Renal pelvis (tissue), 4 donors: ENCODE measurements around the gene PACSIN2. TPM values are rescaled to one million over a fixed set of nuclear protein-coding genes. Genes with fewer than 3 reads are reported as not detected.
"Not testable (repeated sequence)": the region's sequence is repeated elsewhere in the genome, so short reads cannot be mapped to it uniquely, and the experiment has no call there.

Experiments
- DNase-seq: peaks from one replicate; pipeline ENCODE4 v3.0.0-alpha.2; 2013
- polyA plus RNA-seq, 3 donors: library from polyadenylated mRNA; unstranded; fragments of 120-200 nt; gene quantifications; one replicate each; pipeline ENCODE4 v1.2.1, GENCODE V29; 2013; ENCODE audit not compliant: insufficient read length in 3 of 3

Gene PACSIN2
- polyA plus RNA-seq, 3 donors, result 69.6 to 70.3 (median 70.3) TPM

DNA sequence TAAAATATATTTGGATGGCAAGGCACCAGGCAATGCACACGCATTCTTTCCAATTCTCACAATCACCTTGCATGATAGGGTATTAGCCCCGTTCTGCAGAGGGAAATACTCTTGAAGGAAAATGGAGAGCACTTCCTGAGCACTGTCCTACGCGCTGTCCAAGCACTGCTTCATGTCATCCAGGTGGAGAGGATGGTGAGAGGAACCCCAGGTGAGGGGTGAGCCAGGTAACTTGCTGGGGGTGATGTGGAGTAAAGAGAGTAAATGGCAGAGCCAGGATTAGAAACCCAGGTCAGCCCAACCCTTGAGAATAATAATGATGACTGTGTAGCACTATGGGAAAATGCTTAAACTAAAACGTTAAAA lies 711 bp upstream of the PACSIN2 start:
- DNase-seq, result no peak

DNA sequence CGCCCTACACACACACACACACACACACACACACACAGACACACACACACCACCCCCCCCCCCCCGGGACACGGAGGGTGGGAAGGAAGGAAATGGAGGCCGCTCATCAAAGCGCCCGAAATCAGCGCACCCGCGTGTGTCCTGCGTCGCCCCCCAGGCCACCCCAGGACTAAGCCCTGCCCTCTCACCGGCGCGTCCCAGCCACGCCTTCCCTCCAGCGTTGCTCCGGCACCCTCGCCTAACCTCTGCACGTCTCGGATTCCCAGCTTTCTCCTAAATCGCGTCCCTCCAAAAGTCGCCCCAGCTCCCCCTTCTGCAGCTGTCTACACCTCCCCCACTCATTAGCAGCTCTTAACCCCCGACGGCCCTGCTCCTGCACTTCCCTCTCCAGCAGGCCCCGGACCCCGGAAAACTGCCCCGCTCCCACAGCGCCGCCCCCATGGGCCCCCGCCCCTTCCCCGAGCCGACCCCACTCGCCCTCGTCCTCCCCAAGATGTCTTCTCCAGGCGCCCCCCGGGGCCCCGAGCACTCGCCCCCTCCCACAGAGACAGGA lies 557 bp downstream of the PACSIN2 start:
- DNase-seq, result no peak

DNA sequence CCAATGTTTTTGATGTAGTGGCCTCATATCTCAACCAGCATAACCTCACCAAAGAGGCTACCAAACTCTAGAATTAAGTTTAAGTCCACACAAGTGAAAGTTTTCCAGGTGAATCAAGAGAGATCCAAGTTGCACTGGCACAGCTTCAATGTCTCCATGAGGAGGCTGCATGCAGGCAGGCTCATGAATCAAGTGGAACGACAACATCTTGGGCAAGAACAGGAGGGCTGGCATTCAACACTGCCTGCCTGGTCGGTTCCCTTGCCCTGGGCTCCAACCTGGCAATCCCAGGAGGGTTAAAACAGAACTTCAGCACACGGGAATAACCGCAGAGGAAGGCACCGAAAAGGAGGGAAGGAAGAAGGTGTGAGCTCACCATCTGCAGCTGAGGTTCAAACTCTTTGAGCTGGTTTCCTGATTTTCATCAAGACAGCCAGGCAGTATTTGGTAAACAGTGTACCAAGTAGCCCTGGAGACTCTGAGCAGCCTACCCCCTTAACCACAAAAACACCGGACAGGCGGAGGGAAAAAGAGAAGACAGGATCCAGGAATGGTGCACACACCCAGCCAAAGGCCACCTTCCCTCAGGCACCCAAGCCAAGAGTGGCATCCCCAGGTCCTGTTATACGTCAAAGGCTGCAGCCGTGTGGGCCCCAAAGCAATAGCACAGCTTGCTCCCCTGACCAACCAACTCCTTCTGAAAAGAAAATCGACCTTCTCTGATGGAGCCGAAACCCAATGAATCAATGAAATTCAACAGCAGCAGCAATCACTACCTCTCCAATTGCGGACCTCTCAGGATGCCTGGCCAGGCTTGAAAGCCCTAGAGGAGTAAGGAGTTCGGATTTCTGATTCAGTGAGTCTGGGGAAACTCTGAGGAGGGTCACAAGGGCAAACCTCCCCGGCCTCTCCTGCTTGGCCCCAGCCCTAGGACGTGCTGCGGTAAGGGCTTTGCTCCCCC lies 1.3 kb downstream of the PACSIN2 start:
- no peak for DNase-seq

DNA sequence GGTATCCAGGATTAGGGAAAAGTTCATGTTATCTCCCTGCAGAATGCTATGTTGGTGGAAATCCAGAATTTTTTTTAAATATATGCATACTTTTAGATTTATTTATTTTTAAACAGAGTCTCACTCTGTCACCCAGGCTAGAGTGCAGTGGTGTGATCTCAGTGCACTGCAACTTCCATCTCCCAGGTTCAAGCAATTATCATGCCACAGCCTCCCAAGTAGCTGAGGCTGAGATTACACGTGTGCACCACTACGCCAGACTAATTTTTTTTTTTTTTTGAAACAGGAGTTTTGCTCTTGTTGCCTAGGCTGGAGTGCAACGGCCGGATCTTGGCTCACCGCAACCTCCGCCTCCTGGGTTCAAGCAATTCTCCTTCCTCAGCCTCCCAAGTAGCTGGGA lies 2.6 kb downstream of the PACSIN2 start:
- DNase-seq, result no peak

DNA sequence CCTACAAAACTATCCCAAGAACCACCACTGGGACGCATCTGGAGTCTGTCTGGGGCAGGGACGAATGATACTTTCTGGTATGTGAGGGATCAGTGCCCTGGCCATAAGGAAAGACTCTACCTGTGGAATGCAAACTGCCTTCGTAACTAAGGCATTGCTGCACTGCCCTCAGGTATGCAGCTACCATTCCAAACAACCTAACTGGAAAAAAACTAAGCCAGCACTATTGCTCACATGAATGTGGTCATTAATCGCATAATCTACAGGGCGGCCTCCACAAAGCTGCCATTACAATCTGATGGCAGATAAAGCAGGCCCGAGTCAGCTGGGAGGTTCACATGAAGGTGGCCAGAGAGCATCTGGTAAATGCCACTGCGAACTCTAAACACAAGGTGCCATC lies 3.9 kb downstream of the PACSIN2 start:
- peak; percentile 56 for DNase-seq

DNA sequence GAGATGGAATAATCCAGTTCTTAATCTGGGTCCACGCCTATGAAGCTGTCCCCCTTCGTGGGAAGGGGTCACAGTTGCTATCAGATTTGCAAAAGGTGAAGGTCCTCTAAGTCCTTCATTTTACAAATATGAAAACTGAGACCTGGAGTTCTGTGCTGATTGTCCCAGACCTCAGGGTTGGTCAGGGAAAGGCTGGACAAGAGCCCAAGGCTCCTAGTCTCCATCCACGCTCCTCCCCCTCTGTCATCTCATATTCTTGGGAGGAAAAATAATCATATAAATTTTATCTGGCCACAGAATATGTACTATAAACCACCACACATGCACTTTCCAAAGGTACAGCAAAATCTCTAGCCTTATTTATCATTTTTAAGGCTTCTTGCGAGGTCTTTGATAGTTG lies 5.5 kb downstream of the PACSIN2 start:
- no peak for DNase-seq

DNA sequence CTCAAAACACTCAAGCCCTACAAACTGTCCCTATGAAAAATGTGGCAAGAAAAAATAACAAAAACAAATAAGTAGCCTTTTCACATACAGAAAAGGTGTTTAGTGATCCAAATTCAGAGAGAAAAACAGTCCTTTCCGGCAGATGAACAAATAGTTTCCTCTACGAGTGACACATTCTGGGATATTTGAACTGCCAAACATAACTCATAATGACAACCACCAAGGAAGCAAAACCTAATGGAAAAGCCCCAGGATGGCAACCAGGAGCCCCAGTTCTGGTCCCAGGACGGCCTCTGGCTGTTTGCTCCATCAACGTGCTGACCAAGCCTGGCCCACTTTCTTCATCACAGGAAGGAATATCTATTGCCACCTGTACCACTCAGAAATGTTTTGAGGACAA lies 6.0 kb downstream of the PACSIN2 start:
- DNase-seq, result no peak

DNA sequence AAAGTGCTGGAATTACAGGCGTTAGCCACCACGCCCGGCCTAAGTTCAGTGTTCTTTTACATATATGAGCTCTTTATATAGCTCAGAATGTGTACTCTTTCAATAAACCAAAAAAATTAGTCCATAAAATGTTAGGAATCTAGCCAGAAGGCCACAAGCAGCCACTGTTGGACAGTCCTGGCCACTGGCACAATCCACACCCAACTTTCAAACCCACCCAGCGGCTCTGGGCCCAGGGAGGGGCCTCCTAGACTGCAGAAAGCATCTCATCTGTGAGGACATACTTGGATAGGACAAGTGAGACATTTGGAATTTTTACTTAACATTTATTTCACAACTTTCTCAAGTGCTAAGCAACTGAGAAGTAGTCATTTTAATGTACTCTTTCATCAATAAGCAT lies 6.4 kb downstream of the PACSIN2 start:
- DNase-seq, result no peak

DNA sequence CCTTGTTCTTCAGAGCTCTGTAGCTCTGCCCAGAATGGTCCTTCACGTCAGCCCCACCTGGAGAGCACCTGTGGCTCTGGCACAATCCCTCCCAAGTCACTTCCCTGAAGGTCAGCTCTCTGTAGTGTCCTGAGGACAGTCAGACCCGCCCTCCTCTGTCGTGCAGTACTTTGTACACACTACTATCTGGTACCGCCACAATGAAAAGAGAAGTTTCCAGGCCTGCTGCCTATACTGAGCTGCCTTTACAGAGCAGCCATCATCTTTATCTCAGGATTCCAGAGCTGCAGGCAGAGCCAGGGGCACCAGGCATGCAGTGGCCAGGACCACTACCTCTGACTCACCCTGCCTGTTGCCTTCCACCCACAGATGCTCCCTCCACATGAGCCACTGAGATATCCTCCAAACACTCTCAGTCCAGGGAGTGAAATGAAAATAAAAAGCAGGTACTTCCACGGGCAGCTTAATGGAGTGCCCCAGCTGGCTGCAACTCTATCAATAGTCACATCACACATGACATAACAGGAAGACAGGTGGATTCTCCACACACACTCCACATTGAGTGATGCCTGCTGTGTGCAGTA lies 7.3 kb downstream of the PACSIN2 start:
- DNase-seq, result no peak

DNA sequence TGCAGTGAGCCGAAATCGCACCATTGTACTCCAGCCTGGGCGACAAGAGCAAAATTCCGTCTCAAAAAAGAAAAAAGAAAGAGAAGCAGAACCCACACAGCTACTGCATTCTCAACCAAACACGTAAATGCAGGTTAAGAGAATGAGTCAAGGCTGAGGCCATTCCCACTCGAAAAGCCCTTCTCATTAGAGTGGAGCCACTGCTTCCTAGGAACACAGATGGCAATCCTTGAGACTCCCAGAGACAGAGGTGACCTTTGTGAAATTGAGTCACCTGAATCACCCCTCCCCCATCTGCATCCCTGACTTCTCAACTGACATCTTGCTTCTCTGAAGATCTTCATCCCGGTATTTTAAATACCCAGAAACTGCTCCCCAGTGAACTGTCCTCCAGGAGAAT lies 8.2 kb downstream of the PACSIN2 start:
- no peak for DNase-seq

DNA sequence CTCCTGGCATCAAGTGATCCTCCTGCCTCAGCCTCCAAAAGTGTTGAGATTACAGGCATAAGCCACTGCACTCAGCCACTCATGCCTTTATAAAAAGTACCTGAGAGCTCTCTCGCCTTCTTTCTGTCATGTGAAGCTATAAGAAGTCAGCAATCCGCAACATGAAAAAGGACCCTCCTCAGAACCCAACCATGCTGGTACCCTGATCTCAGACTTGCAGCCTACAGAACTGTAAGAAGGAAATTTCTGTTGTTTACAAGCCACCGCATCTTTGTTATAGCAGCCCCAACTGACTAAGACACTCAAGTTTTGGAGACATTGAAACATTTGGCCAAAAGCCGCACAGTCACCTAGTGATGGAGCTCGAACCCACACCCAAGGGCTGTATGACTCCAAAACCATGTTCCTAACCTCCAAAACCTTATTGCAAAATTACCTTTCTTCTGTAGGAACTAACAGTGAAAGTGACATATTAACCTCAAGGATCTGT lies 8.9 kb downstream of the PACSIN2 start:
- DNase-seq, result no peak

DNA sequence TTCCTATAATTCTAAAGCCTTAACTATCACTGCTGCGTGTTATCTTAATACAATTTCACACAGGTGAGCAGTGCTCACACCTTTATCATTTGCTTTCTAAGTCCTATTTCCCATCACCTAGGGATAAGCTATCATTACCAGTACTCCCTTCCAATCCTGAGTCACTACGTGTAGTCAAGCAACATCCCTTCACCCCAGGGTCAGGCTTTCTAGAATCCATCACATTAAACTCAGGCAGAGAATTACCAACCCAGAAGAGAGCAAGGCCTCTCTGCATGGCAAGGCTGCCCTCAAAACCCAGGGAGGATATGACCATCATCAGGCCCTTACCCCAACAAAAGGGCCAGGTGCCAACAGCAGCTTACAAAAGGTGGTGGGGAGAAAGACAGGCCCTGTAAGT lies 9.8 kb downstream of the PACSIN2 start:
- DNase-seq, result no peak

DNA sequence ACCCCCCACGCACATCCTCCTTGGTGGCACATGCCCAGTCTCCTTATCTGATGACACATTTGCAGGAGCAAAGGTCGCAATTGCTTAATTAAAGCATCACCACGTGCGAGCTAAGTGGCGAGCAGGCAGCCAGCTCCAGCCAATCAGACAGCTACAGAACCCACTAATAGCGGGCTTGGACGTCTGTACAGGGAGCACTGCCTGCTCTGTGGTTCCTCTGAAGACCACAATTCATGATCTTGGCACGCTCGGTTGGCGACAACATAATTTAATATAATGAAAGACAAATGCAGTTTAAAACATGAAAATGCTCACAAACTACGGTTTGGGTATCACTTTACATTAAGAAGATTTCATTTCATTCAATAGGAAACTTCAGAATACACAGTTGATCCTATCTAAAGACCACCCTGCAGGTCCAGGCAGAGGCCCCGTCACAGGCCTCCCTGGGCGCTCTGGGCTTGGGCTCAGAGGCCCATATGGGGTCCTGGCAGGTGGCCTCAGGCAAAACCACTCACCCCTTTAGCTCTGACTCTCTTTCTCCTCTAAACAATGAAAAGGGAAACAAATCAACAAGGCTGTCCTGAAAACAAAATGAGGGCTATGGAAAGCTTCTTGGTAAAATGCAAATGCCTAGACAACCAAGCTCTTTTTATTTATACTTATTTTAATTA lies 10.4 kb downstream of the PACSIN2 start:
- DNase-seq, result no peak

DNA sequence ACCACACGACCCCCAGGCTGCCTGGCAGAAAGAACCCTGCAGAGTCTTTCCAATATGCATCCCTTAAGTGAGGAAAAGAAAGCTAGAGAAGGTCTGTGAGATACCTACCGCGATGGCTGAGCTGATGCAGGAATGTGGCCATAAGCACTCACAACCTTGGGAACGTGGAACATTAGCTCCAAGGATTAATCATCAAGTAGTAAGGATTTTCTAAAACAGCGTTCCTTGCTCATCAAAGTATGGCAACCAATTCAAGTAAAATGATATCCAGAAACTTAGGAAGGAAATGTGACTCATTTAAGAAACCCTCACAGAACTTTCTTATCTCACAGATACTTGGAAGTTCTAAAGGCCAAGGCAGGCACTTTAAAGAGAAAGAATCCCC lies 12.8 kb downstream of the PACSIN2 start:
- DNase-seq, result no peak

DNA sequence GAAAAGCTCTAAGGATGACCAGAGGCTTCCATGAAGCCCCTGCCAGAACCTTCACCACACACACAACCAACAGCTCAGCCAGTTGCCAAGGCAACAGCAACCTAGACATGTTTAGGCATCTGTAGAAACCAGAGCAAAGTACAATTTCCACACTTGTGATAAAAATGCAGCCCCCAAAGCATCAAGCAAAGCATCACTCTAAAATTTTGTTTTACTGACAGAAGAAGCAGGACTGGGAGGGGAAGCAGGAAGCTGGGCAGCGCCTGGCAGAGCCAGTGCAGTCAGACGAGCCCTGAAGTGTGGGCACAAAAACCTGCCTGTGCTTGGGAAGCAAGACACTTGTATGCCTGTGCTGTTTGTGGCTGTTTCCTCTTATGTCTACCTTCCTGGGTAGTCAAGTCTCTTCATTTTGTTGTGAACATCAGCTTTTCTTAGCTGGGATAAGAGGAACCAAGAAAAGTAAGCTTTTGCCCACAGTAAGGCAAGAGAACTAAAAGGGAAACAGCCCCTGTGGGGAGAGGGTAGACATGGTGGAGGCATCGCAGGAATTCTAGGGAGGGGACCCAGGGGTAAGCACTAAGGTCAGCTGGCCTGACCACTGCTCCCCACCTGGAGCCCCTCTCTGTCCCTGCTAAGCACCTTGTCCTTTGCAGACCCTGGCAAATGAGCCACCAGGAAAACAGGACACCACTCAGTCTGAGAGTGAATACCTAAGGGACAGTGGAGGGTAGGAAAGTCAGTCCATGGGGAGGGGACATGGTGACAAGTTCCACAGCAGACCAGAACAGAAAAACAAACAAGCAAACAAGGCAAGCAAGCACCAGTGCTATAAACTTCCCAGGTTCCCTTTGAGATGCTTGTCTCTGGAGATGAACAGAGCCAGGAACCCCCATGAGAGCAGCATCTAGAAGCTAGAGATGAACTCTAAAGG lies 13.4 kb downstream of the PACSIN2 start:
- no peak for DNase-seq

DNA sequence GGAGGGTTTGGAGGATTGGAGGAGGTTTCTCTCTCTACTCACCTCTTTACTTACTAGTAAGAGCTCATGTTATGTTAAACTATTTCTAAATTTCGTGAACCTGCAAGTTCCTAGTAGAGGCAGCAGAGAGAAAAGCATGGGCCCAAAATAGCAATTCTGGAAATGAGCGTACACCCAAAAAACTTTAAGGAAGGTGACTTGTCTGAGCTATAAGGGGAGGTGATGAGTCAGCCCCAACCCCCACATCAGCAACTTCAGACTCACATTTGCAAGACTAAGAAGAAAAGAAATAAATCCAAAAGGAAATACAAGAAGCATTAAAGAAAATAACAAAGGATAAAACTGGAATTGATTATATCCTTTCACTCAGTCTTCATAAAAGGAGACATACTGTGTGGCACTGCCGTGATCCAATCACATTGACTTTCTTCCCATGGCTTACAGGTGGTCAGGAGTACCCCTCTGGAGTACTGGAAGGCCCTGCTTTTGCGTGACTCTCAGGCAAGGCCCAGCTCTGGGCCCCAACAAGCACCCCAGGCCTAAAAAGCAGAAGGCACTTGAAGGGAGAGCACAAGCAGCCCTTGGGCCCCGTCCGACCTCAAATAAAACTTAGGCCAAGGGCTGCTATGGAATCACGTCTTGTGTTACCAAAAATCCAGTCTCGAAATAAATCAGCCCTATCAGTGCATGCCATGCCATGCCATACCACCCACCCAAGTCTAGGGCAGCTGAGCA lies 14.3 kb downstream of the PACSIN2 start:
- DNase-seq, result no peak

DNA sequence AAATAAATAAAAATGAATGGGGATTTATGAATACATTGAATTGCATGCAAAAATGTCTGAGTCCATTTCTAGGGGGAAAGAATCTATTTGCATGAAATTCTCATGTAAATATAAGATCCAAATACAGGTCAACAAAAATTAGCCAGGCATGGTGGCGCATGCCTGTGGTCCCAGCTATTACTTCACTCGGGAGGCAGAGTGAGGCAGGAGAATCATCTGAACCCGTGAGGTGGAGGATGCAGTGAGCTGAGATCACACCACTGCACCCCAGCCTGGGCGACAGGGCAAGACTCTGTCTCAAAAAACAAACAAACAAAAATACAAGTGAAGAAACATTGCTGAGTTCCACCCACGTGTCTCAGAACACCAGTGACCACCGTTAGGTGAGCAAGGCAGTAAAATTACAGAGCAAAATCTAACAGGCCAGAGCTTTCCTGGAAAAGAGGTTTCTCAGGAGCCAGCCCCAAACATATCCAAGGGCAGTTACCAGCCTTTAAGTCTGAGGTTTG lies 17.3 kb downstream of the PACSIN2 start:
- no peak for DNase-seq

DNA sequence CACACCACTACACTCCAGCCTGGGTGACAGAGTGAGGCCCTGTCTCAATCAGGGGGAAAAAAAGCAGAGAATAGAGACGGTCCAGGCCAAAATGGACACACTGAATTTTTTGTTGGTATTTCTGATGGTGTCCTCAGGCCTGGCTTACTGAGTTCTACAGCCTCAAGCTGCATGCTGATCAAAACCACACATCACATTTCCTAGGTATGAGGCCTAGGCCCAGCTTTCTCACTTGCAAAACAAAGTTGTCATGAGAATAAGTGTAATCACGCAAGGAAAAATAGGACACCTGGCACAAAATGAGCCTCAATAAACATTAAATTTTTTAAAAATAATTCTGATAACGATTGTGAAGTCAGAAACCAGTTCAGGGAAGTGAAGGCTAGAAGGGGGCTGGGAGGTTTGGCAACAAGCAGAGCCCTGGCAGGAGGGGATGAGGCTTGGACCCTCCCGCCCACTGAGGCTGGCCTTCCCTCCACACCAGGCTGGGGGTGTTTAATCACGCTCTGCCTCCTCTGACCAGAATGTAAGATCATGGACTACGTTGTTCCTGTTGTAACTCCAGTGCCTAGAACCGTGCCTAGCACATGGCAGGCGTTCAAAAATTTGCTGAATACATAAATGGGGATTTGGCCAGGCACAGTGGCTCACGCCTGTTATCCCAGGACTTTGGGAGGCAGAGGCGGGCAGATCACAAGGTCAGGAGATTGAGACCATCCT lies 18.1 kb downstream of the PACSIN2 start:
- DNase-seq, result no peak

DNA sequence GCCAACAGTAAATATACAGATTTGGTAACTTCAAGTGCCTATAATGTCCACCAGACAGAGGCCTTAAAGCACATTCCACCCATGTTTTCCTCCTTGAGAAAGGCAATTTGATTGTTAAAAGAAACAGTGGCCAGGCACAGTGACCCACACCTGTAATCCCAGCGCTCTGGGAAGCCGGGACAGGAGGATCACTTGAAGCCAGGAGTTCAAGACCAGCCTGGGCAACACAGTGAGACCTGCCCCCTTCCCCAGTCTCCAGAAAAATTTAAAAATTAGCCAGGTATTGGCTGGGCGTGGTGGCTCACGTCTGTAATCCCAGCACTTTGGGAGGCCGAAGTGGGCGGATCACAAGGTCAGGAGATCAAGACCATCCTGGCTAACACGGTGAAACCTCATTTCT lies 19.3 kb downstream of the PACSIN2 start:
- DNase-seq, result not testable (repeated sequence)
